ENCODE data around the gene DEPDC5.

DEPDC5 gene

DNA sequence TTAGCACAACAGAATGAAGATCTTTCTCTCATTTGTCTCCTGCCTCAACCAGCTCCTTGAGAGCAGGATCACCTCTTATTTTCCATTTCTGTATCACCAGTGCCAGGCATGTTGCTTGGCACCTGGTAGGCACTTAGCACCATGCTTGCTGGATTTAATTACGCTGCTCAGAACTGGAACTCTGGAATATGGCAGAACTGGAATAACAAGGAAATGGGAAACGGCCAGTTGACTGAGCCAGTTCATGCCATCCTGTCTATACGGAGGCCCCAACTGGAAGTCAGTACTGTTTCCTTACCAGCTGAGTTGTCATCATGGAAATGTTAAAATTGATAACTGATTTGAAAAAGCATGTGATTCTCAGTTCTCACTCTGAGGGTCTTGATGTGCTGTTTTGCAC, 121.0 kb downstream of the DEPDC5 start:
- H3K4me1 Mint-ChIP-seq = peaks cover 2% of the 10 kb centered on the region
- H3K4me3 Mint-ChIP-seq = no peak overlapping the region
- no peak overlapping the region for H3K27ac Mint-ChIP-seq (ENCODE audit: low read depth)
- no peaks in the 10 kb centered on the region for H3K9me3 Mint-ChIP-seq
- H3K36me3 Mint-ChIP-seq (ENCODE audit: insufficient read depth) = peaks cover 42% of the 10 kb centered on the region
- H3K27me3 Mint-ChIP-seq = no peaks in the 10 kb centered on the region
- DNase-seq (ENCODE audit: low spot score in 2 of 2) (no peak), ATAC-seq (replicated peaks; ENCODE audit: extremely low read depth, poor library complexity, severe bottlenecking) (no peak)

GRCh38 chr22:31876156-31876920, 122.5 kb downstream of the DEPDC5 start:
- DNase-seq (ENCODE audit: low spot score in 2 of 2) (no peak), ATAC-seq (replicated peaks; ENCODE audit: extremely low read depth, poor library complexity, severe bottlenecking) (no peak)
- no peaks in the 10 kb centered on the region for H3K9me3 Mint-ChIP-seq

GRCh38 chr22:31879585-31879984, 125.8 kb downstream of the DEPDC5 start:
- peaks cover 24% of the 10 kb centered on the region for H3K36me3 Mint-ChIP-seq (ENCODE audit: insufficient read depth)
- H3K27ac Mint-ChIP-seq (ENCODE audit: low read depth) = no peak overlapping the region

More at GRCh38 chr22:31876156-31876920, 122.5 kb downstream of the DEPDC5 start:
- Mint-ChIP-seq H3K27me3 (no peaks in the 10 kb centered on the region), H3K36me3 (ENCODE audit: insufficient read depth) (peaks cover 42% of the 10 kb centered on the region), H3K27ac (ENCODE audit: low read depth) (no peak overlapping the region), H3K4me3 (no peak overlapping the region), H3K4me1 (no peaks in the 10 kb centered on the region)

GRCh38 chr22:31881200-31881599, 127.4 kb downstream of the DEPDC5 start:
- no peak overlapping the region for H3K4me3 Mint-ChIP-seq

More at GRCh38 chr22:31879585-31879984, 125.8 kb downstream of the DEPDC5 start:
- H3K9me3 Mint-ChIP-seq = no peaks in the 10 kb centered on the region
- DNase-seq (ENCODE audit: low spot score in 2 of 2) (no peak), ATAC-seq (replicated peaks; ENCODE audit: extremely low read depth, poor library complexity, severe bottlenecking) (no peak)
- no peak overlapping the region for H3K4me3 Mint-ChIP-seq
- no peaks in the 10 kb centered on the region for H3K27me3 Mint-ChIP-seq
- no peaks in the 10 kb centered on the region for H3K4me1 Mint-ChIP-seq

GRCh38 chr22:31881865-31882264, 128.0 kb downstream of the DEPDC5 start:
- H3K27me3 Mint-ChIP-seq = no peaks in the 10 kb centered on the region
- DNase-seq (ENCODE audit: low spot score in 2 of 2) (no peak), ATAC-seq (replicated peaks; ENCODE audit: extremely low read depth, poor library complexity, severe bottlenecking) (no peak)
- no peaks in the 10 kb centered on the region for H3K9me3 Mint-ChIP-seq
- H3K4me3 Mint-ChIP-seq = no peak overlapping the region
- no peaks in the 10 kb centered on the region for H3K4me1 Mint-ChIP-seq
- no peak overlapping the region for H3K27ac Mint-ChIP-seq (ENCODE audit: low read depth)
- peaks cover 21% of the 10 kb centered on the region for H3K36me3 Mint-ChIP-seq (ENCODE audit: insufficient read depth)

More at GRCh38 chr22:31881200-31881599, 127.4 kb downstream of the DEPDC5 start:
- H3K36me3 Mint-ChIP-seq (ENCODE audit: insufficient read depth) = peaks cover 19% of the 10 kb centered on the region
- DNase-seq (ENCODE audit: low spot score in 2 of 2) = no peak
- H3K4me1 Mint-ChIP-seq = no peaks in the 10 kb centered on the region
- no peaks in the 10 kb centered on the region for H3K9me3 Mint-ChIP-seq
- ATAC-seq (replicated peaks; ENCODE audit: extremely low read depth, poor library complexity, severe bottlenecking) = no peak
- H3K27me3 Mint-ChIP-seq = no peaks in the 10 kb centered on the region
- no peak overlapping the region for H3K27ac Mint-ChIP-seq (ENCODE audit: low read depth)

DNA sequence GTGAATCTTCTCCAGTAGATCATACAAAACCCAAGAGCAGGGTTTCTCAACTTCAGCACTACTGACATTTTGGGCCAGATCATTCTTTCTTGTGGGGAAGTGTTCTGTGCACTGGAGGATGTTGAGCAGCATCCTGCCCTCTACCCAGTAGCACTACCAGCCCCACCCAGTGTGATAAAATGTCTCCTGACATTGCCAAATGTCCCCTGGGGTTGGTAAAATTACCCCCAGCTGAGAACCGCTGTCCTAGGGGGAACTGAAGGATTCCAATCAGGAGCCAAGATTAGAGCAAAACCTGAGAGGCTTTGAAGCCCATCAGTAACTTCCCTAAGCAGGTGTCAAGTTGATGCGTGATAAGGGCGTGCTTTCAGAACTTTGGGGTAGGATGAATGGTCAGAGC, 129.2 kb downstream of the DEPDC5 start:
- Mint-ChIP-seq H3K4me3 (no peak overlapping the region), H3K36me3 (ENCODE audit: insufficient read depth) (peaks cover 23% of the 10 kb centered on the region), H3K4me1 (no peaks in the 10 kb centered on the region), H3K27ac (ENCODE audit: low read depth) (no peak overlapping the region), H3K9me3 (no peaks in the 10 kb centered on the region), H3K27me3 (no peaks in the 10 kb centered on the region)
- DNase-seq (ENCODE audit: low spot score in 2 of 2) = no peak
- no peak for ATAC-seq (replicated peaks; ENCODE audit: extremely low read depth, poor library complexity, severe bottlenecking)

GRCh38 chr22:31883989-31884388, 130.2 kb downstream of the DEPDC5 start:
- no peak for ATAC-seq (replicated peaks; ENCODE audit: extremely low read depth, poor library complexity, severe bottlenecking)
- Mint-ChIP-seq H3K27me3 (no peaks in the 10 kb centered on the region), H3K4me1 (no peaks in the 10 kb centered on the region), H3K9me3 (no peaks in the 10 kb centered on the region), H3K36me3 (ENCODE audit: insufficient read depth) (peaks cover 19% of the 10 kb centered on the region), H3K4me3 (no peak overlapping the region), H3K27ac (ENCODE audit: low read depth) (peak overlapping the region; percentile 50)
- no peak for DNase-seq (ENCODE audit: low spot score in 2 of 2)

GRCh38 chr22:31891366-31892079, 137.7 kb downstream of the DEPDC5 start:
- DNase-seq (ENCODE audit: low spot score in 2 of 2) = no peak
- Mint-ChIP-seq H3K36me3 (ENCODE audit: insufficient read depth) (peaks cover 34% of the 10 kb centered on the region), H3K27ac (ENCODE audit: low read depth) (no peak overlapping the region)

DNA sequence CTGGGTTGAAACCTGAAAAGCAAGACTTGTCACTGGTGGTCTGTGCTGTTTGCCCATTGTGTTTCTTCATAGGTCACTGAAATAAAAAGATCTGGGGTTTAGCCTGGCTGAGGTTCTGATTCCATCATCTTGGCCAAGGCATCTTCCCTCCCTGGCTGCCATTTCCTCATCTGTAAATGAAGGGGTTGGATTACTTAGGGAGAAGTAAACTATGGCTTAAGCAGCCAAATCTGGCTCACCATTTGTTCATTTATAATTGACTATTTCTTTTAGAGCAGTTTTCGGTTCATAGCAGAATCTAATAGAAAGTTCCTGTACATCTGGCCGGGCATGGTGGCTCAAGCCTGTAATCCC, 138.2 kb downstream of the DEPDC5 start:
- Mint-ChIP-seq H3K27me3 (no peaks in the 10 kb centered on the region), H3K27ac (ENCODE audit: low read depth) (no peak overlapping the region), H3K36me3 (ENCODE audit: insufficient read depth) (peaks cover 33% of the 10 kb centered on the region), H3K4me3 (no peak overlapping the region), H3K4me1 (no peaks in the 10 kb centered on the region), H3K9me3 (no peaks in the 10 kb centered on the region)
- DNase-seq (ENCODE audit: low spot score in 2 of 2) (no peak), ATAC-seq (replicated peaks; ENCODE audit: extremely low read depth, poor library complexity, severe bottlenecking) (no peak)

More at GRCh38 chr22:31891366-31892079, 137.7 kb downstream of the DEPDC5 start:
- H3K27me3 Mint-ChIP-seq = no peaks in the 10 kb centered on the region
- no peak for ATAC-seq (replicated peaks; ENCODE audit: extremely low read depth, poor library complexity, severe bottlenecking)
- no peak overlapping the region for H3K4me3 Mint-ChIP-seq
- H3K4me1 Mint-ChIP-seq = no peaks in the 10 kb centered on the region
- no peaks in the 10 kb centered on the region for H3K9me3 Mint-ChIP-seq

DNA sequence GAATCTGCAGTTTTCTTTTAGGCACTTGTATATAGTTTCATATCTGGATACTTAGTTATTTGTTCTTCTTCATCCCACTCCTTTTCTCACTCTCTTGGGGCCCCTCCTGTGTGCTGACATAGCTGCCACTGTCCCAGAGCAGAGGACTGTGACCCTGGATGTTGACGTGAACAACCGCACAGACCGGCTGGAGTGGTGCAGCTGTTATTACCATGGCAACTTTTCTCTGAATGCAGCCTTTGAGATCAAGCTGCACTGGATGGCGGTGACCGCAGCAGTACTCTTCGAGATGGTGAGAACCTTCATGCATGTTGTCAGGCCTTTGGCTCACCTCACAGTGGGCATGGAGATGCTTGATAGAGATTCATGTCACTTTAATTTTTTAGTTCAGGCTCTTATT, 139.6 kb downstream of the DEPDC5 start:
- Mint-ChIP-seq H3K27ac (ENCODE audit: low read depth) (no peak overlapping the region), H3K4me3 (no peak overlapping the region), H3K27me3 (no peaks in the 10 kb centered on the region), H3K9me3 (no peaks in the 10 kb centered on the region), H3K36me3 (ENCODE audit: insufficient read depth) (peaks cover 32% of the 10 kb centered on the region), H3K4me1 (no peaks in the 10 kb centered on the region)
- no peak for ATAC-seq (replicated peaks; ENCODE audit: extremely low read depth, poor library complexity, severe bottlenecking)
- DNase-seq (ENCODE audit: low spot score in 2 of 2) = no peak

- no peaks in the 10 kb centered on the region for H3K9me3 Mint-ChIP-seq
- ATAC-seq (replicated peaks; ENCODE audit: extremely low read depth, poor library complexity, severe bottlenecking) (no peak), DNase-seq (ENCODE audit: low spot score in 2 of 2) (no peak)
- no peaks in the 10 kb centered on the region for H3K4me1 Mint-ChIP-seq
- no peak overlapping the region for H3K27ac Mint-ChIP-seq (ENCODE audit: low read depth)
- H3K27me3 Mint-ChIP-seq = no peaks in the 10 kb centered on the region
- H3K4me3 Mint-ChIP-seq = no peak overlapping the region
- H3K36me3 Mint-ChIP-seq (ENCODE audit: insufficient read depth) = peaks cover 34% of the 10 kb centered on the region
These were observed 141.7 kb downstream of the DEPDC5 start for GRCh38 chr22:31895411-31896123.

DNA sequence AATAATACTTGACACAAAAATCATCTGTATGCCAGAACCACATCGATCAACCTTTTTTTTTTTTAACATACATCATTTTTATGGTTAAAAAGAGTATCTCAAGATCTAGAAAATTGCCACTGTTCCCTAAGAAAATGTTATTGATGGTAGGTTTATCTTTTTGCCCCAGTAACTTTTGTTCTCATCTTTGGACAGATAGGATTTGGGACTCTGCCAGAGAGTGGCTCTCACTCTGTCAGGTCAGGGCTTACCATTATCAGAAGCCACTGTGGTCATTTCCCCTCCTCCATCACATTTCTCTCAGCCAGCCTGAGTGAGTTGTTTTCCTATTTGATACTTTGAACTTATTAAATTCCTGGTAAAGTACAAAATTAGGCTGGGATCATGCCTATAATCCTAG, 142.7 kb downstream of the DEPDC5 start:
- no peaks in the 10 kb centered on the region for H3K9me3 Mint-ChIP-seq
- DNase-seq (ENCODE audit: low spot score in 2 of 2) (no peak), ATAC-seq (replicated peaks; ENCODE audit: extremely low read depth, poor library complexity, severe bottlenecking) (no peak)
- H3K27ac Mint-ChIP-seq (ENCODE audit: low read depth) = no peak overlapping the region
- no peaks in the 10 kb centered on the region for H3K4me1 Mint-ChIP-seq
- no peak overlapping the region for H3K4me3 Mint-ChIP-seq
- H3K27me3 Mint-ChIP-seq = no peaks in the 10 kb centered on the region
- peaks cover 36% of the 10 kb centered on the region for H3K36me3 Mint-ChIP-seq (ENCODE audit: insufficient read depth)

All from central memory CD8-positive, alpha-beta T cell (primary cell).